Prostate gland (tissue), 2 donors: ENCODE results near the gene EXD3.

ENCODE experiments used
- CTCF ChIP-seq, 4 experiments: fragments of 200-600 bp in 2 of 4; fragments of 450-650 bp in 2 of 4; sonication (generic) in 2 of 4; IDR thresholded peaks; 1 replicate in 3 of 4; 2 replicates in 1 of 4; pipeline ENCODE4 v1.5.1; 2016 to 2019; ENCODE audit warnings: antibody characterized with exemption in 4 of 4, mild to moderate bottlenecking in 2 of 4, moderate library complexity in 2 of 4
- POLR2A ChIP-seq: fragments of 450-650 bp; IDR thresholded peaks from one replicate; pipeline ENCODE4 v1.6.1; 2016; ENCODE audit warnings: antibody characterized with exemption, mild to moderate bottlenecking
- POLR2AphosphoS5 ChIP-seq: sonication (generic); formaldehyde crosslinking; IDR thresholded peaks from one replicate; pipeline ENCODE4 v1.6.1; 2017; ENCODE audit warnings: antibody characterized with exemption

- no peak for TF ChIP-seq POLR2AphosphoS5
- no peak for TF ChIP-seq CTCF (IDR thresholded peaks at IDR 0.05)
- no peak for TF ChIP-seq POLR2A
Measured at GRCh38 chr9:137319739-137320551, 103.0 kb downstream of the EXD3 start.
